Measurements from ENCODE around the gene SORCS2.

SORCS2 gene

GRCh38 chr4:7745301-7745885 is 553.1 kb downstream of the SORCS2 start:
- DNase-seq: no peak

- DNase-seq: no peak
Measured at GRCh38 chr4:7746351-7747061, 554.2 kb downstream of the SORCS2 start.

DNA sequence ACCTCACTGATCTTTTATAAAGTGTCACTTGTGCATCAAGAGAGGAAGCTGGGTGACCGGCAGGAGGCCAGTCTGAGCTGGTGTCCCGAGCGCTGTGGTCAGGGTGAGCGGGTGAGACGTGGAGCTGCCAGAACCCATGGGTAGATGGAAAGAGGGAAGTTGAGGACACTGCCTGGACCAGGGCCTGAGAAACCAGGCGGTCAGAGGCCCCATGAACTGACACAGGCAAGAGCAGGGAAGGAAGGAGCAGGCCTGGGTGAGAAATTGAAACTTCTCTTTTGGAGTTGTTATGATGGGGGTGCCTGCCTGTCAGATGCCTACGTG is 554.7 kb downstream of the SORCS2 start:
- DNase-seq: no peak

DNA sequence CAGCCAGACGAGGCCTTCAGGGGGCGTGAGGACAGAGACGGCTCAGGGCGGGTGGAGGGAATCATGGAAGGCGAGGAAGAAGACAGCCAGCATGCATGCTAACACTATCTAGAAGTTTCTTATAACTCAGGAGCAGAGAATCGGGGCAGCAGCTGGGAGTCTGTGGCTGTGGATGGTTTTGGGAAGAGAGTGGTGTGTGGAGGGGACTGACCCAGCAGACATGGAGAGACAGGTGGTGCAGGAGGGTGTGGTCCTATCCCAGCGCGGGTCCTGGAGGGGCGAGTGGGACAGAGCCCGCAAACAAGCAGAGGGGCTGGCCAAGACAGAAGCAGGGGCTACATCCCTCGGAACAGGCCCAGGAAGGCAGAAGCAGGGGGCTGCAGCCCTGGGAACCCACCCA is 555.2 kb downstream of the SORCS2 start:
- no peak for DNase-seq

DNA sequence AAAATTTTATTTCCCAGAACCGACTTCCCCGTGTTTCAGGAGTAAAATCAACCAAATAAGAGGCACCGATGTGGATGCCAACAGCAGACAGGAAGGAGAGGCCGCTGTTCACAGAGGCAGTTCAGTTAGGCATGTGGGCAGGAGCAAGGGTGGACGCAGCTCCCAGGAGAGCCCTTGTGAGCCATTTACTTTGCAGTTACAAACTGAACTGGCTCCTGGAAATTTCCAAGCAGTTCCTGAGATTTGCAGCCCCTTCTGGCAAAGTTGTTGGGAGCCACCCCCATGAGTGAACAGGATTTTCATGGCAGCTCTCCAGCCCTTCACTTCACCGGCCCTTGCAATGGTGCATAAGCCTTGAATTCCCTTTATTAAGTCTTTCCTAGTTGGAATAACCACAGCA is 558.2 kb downstream of the SORCS2 start:
- no peak for DNase-seq

- no peak for DNase-seq
Measured at GRCh38 chr4:7750972-7751371, 558.6 kb downstream of the SORCS2 start.

- DNase-seq: no peak
Measured at GRCh38 chr4:7752649-7753048, 560.3 kb downstream of the SORCS2 start.

DNA sequence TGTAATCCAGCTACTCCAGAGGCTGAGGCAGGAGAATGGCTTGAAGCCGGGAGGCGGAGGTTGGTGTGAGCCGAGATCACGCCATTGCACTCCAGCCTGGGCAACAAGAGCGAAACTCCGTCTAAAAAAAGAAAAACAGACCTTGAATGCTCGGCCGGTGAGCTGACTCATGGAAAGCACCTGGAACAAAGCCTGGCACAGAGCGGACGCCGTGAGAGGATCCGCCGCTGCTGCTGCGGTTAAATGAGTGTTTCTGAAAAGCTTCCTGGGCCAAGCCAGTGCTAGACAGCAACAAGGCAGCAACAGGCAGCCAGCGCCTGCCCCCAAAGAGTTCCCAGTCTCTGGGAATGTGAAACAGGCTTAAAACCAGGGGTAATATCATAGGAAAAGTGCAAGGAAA is 560.9 kb downstream of the SORCS2 start:
- DNase-seq: no peak

DNA sequence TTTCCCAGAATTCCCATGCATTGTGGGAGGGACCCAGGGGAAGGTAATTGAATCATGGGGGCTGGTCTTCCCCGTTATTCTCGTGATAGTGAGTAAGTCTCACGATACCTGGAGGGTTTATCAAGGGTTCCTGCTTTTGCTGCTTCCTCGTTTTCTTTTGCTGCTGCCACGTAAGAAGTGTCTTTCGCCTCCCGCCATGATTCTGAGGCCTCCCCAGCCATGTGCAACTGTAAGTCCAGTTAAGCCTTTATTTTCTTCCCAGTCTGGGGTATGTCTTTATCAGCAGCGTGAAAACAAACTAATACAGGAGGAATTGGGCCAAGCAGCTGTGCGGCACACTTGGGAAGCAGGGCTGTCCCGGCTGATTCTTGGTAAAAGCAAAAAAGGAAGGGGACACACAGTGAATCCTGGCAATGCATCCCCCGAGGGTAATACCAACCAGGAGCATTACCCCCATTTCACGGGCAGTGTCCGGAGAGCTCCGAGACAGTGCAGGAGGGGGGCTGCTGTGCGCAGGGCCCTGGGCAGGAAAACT is 561.7 kb downstream of the SORCS2 start:
- DNase-seq: no peak

GRCh38 chr4:7754565-7755262 is 562.4 kb downstream of the SORCS2 start:
- DNase-seq: no peak

- no peak for DNase-seq
Measured at GRCh38 chr4:7755561-7755960, 563.2 kb downstream of the SORCS2 start.

DNA sequence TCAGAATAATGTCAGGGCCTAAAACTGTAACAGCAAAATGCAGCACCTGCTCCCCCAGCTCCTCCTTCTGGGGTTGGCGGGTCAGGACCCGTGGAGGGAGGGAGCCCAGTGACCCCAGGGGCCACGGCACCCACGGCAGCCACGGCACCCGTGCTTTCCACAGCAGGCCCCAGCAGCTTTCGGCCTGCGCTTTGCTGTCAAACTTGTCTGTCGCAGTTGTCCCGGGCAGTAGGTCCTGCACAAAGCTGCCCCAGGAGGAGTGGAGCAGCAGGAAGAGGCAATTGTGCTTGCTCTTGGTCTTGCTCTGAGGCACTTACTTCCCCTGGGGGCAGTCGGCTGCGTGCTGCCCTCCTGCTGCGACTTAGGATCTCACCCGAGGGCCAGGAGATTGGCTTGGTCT is 563.7 kb downstream of the SORCS2 start:
- DNase-seq: no peak

GRCh38 chr4:7756561-7757355 is 564.4 kb downstream of the SORCS2 start:
- no peak for DNase-seq

GRCh38 chr4:7757501-7758471 is 565.4 kb downstream of the SORCS2 start:
- no peak for DNase-seq

- no peak for DNase-seq
Measured at GRCh38 chr4:7758476-7758875, 566.1 kb downstream of the SORCS2 start.

DNA sequence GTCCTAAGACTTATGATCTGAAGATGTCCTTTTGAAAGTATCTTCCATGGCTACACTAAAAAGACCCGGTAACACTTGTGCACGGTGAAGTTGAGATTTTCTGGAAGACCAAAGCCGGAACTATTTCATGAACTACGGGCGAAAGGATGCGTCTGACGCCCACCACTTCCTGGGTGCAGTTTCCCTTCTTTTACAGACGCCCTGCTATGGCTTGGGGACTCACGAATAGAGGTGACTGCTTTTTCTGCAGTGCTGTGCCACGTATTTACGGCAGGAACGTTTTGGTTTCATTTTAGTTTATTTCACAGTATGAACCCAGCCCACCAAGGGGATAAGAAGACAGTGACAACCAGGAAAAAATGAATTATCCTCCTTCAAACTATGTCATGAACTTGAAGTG is 566.9 kb downstream of the SORCS2 start:
- peak in 2 of 4 experiments; percentile 21 to 35 for DNase-seq

DNA sequence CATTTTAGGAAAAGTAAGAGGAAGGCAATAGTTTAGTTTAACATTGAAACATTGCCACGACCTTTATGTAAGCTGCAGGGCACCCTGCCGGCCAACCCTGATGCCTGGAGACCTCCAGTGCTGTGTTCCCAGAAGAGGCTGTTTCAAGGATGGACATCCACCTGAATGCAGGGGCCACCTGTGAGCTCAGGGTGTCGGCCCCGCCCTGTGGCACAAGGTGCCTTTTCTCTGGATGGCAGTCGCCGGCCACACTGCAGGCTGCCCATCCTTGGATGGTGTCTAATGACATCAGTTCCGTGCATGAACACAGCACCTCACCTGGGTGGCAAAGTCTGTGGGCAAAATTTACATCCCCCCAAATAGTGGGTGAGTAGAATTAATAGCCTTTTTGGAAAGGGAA is 567.3 kb downstream of the SORCS2 start:
- no peak for DNase-seq

DNA sequence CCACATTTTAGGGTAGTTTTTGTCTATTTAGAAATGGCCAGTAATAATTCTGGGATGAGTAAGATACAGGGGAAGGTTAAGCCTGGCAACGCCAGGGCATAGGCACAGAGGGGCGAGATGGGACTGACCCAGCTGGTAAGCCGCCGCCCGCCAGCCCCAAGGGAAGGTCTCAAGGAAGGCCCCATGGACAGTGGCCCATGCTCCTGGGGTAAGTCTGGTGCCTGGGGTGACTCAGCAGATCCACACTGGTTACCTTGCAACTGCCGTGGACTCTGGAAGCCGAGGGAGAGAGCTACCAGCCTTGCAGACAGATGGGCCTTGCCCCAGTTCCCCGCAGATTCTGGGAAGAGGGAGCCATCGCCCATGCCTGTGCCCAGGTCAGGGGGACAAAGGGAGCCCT is 567.9 kb downstream of the SORCS2 start:
- no peak for DNase-seq

DNA sequence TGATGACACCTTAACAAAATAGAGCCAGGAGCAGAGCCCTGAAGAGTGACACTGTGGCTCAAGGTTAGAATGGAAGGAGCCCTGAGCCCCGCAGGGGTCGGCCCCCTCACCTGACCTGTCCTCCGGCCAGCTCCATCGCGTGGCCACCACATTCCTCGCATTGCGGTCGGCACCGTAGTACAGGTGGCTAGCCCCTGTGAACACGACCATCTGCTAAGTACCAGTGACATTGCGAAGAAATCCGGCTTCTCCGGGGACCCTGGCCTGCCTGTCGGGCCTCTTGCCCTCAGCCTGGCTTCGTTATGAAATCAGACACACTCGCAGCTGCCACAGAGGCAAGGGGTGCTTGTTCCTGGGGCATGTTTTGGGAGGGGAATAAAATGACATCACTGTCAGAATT is 568.4 kb downstream of the SORCS2 start:
- no peak for DNase-seq

- DNase-seq: no peak
Measured at GRCh38 chr4:7761312-7761711, 569.0 kb downstream of the SORCS2 start.

DNA sequence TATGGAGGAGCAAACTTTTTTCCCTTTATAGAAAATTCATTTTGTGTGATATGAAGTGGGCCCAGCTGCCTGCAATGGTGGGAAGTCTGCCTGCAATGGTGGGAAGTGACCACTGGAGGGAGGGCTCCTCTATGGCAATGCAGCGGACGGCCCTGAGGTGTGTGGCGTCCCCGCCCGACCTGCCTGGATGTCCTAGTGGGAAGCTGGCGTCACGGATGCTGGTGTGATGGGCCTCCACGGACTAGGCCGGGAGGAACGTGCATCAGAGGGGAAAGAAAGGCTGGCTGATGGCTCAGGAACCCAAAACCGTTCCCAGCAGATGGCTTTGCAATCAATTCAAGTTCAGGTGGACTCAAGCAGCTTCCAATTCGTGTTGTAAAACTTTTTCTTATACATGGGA is 569.4 kb downstream of the SORCS2 start:
- peak in 3 of 4 experiments; percentile 19 to 34 (median 30) for DNase-seq

- no peak for DNase-seq
Measured at GRCh38 chr4:7762376-7763030, 570.2 kb downstream of the SORCS2 start.

Data from activated naive CD4-positive, alpha-beta T cell (primary cell).